Measurements from ENCODE around the gene VPS37C.

The VPS37C gene

DNA sequence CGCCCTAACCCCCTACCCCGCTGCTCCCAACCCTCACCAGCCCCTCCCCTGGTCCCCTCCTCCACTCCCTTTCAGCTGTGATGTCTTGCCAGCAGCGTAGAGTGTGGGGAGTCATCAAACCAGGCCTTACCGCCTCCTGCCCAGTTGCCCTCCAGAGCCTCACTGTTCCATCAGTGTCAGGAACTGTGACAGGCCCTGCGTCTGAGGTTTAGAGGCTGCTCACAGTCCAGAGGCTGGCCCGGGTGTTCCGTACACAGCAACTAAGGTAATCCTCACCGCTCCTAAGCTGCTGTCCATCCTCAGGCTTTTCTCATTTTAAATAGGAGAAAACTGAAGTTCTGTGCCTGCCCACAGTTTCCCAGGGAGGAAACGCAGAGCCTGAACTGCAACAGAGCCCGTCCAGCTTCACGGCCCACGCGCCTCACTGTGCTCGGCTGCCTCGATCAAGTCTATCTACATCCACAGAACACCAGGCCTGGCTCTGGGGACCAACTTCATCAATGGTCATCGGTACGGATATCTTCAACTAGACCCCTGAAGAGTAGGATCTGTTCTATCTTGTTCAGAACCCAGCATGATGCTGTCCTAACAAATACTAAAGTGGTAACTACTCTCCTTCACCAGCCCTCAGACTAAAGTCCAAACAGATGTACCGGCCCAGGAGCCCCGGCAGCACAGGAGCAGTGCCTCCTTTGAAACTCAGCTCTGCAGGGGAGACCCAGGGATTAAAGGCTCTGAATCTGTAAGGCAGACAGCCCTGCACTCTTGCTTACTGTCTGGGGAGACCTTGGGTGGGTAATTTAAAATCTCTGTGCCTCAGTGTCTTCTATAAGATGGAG is 10.3 kb downstream of the VPS37C start:
- H3K79me2 ChIP-seq (ENCODE audit: insufficient read depth, low read depth) = no peaks in the 10 kb centered on the region

DNA sequence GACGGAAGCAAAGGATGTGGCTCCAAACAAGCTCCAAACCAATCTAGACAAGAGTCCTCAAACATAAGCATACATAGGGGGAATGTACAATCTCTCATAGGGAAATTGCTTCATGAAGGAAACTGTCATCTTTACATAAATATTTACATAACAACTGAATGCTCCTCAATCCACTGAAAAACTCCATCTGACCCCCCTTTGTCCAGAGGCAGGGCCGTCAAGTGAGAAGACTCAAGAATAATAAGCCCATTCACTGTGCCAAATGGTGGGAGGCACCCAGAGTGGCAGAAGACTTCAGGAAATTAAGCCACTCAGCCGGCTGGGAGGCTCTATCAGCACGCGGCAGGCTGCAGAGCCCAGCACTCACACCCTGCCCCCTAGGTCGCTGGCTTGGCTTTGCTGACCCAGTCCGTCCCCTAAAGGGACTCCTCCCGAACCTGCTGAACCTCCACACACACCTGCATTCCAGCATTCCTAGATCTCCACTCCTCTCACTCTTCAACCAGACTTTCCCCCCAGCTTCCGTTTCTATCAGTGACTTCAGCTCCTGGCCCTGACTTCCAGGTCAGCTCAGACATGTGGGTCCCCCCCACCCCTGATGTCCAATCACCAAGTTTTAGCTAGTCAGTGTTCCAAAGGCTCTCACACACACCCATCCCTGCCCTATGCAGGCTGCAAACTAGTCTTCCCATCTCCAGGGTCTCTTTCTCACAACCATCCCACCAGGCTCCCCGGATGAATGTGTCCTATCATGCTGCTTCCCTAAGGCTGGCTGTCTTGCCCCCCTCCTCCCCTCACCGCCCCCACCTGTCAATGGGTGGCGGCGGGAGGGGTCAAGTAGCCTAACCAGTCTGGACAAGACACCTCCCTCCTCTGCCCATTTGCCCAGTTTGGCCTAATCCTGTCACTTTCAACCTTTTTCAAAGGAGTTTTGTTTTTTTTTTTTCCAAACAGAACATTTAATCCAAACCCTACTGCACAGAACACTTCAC is 11.3 kb downstream of the VPS37C start:
- TF ChIP-seq, protein P1, sequence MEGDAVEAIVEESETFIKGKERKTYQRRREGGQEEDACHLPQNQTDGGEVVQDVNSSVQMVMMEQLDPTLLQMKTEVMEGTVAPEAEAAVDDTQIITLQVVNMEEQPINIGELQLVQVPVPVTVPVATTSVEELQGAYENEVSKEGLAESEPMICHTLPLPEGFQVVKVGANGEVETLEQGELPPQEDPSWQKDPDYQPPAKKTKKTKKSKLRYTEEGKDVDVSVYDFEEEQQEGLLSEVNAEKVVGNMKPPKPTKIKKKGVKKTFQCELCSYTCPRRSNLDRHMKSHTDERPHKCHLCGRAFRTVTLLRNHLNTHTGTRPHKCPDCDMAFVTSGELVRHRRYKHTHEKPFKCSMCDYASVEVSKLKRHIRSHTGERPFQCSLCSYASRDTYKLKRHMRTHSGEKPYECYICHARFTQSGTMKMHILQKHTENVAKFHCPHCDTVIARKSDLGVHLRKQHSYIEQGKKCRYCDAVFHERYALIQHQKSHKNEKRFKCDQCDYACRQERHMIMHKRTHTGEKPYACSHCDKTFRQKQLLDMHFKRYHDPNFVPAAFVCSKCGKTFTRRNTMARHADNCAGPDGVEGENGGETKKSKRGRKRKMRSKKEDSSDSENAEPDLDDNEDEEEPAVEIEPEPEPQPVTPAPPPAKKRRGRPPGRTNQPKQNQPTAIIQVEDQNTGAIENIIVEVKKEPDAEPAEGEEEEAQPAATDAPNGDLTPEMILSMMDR (conservative IDR thresholded peaks at IDR 0.05; ENCODE audit: low read depth, low read length) = no peak
- no peaks in the 10 kb centered on the region for H3K36me3 ChIP-seq (ENCODE audit: insufficient read depth)
- H3K27ac ChIP-seq = no peak overlapping the region
- H4K20me1 ChIP-seq (ENCODE audit: insufficient read depth) = no peaks in the 10 kb centered on the region
- no peak overlapping the region for H3K4me3 ChIP-seq (IDR thresholded peaks at IDR 0.05; ENCODE audit: insufficient read depth, low read depth, low read length)
- H3K79me2 ChIP-seq (ENCODE audit: insufficient read depth, low read depth) = no peaks in the 10 kb centered on the region
- no peaks in the 10 kb centered on the region for H3K4me1 ChIP-seq (ENCODE audit: low read depth, poor library complexity, severe bottlenecking)
- no peak overlapping the region for H3K9ac ChIP-seq
- H3K27me3 ChIP-seq (ENCODE audit: insufficient read depth, low read depth) = no peaks in the 10 kb centered on the region
- H3K4me2 ChIP-seq = no peak overlapping the region
- no peak overlapping the region for H2AFZ ChIP-seq (ENCODE audit: low read depth)

More for the DNA sequence above, 10.3 kb downstream of the VPS37C start:
- Histone ChIP-seq H2AFZ (ENCODE audit: low read depth) (no peak overlapping the region), H3K27me3 (ENCODE audit: insufficient read depth, low read depth) (no peaks in the 10 kb centered on the region), H3K9ac (no peak overlapping the region), H3K4me2 (no peak overlapping the region), H3K36me3 (ENCODE audit: insufficient read depth) (no peaks in the 10 kb centered on the region), H3K4me3 (IDR thresholded peaks at IDR 0.05; ENCODE audit: insufficient read depth, low read depth, low read length) (no peak overlapping the region), H3K4me1 (ENCODE audit: low read depth, poor library complexity, severe bottlenecking) (no peaks in the 10 kb centered on the region), H4K20me1 (ENCODE audit: insufficient read depth) (no peaks in the 10 kb centered on the region), H3K27ac (no peak overlapping the region)
- TF ChIP-seq, protein P1 (conservative IDR thresholded peaks at IDR 0.05; ENCODE audit: low read depth, low read length) = no peak

DNA sequence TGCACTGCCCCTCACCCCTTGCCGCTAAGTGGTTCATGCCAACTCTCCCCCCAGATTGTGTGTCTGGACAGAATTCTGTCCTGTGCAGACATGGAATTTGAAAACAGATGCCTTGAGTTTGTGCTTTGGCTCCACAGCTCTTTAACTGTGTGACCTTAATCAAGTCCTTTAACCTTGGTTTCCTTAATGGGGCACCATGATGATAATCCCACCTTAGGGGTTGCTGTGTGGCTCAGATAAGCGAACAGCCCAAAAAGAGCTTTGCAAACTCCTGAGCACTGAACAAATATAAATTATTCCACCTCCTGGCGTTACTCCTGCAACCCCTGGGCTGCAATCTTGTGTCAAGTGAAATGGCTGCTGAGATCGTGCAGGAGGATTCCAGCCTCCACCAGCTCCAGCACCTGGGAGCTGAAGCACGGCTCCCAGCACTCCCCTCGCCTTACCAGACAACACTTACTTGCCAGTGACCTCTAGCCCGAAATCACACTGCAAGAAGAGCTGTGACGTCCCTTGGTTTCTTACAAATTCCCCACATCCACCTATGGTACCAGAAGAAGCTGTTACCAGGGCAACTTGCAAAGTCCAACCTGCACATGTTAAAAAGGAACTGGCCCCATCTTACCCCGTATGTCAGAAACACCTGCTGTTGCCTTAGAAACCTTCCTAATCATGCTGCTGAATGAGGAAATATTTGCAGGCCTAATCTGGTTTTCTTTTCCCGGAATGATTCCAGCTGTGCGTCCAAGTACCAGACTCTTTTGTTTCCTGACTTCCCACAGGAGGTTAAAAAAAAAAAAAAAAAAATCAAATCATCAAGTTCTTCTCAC is 13.2 kb downstream of the VPS37C start:
- no peak overlapping the region for H3K4me3 ChIP-seq (IDR thresholded peaks at IDR 0.05; ENCODE audit: insufficient read depth, low read depth, low read length)
- TF ChIP-seq, protein P1 (conservative IDR thresholded peaks at IDR 0.05; ENCODE audit: low read depth, low read length) = no peak
- no peak overlapping the region for H2AFZ ChIP-seq (ENCODE audit: low read depth)
- H3K9ac ChIP-seq = no peak overlapping the region
- H3K27ac ChIP-seq = no peak overlapping the region
- H4K20me1 ChIP-seq (ENCODE audit: insufficient read depth) = no peaks in the 10 kb centered on the region
- no peaks in the 10 kb centered on the region for H3K79me2 ChIP-seq (ENCODE audit: insufficient read depth, low read depth)
- H3K36me3 ChIP-seq (ENCODE audit: insufficient read depth) = no peaks in the 10 kb centered on the region
- no peak overlapping the region for H3K4me2 ChIP-seq
- H3K27me3 ChIP-seq (ENCODE audit: insufficient read depth, low read depth) = no peaks in the 10 kb centered on the region
- H3K4me1 ChIP-seq (ENCODE audit: low read depth, poor library complexity, severe bottlenecking) = peaks cover 5% of the 10 kb centered on the region

DNA sequence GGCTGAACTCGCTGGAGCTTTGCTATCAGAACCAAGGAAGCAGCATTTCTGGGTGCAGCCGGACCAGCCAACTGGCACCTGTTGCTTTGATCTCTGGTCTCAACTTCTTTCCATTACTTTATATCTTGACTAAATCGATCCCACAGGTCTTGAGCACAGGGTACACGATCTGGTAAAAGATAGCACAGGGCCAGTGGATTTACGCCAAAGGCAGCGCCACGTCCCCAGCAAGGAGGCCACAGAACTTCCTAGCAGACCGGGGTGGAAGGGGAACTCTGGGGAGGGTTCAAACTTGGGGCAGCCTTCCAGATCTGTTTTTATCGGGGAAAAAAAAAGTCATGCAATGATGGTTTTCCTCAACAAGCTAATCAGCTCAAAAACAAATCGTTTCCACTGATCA is 14.0 kb downstream of the VPS37C start:
- Histone ChIP-seq H3K9ac (no peak overlapping the region), H3K4me3 (IDR thresholded peaks at IDR 0.05; ENCODE audit: insufficient read depth, low read depth, low read length) (no peak overlapping the region), H3K27me3 (ENCODE audit: insufficient read depth, low read depth) (no peaks in the 10 kb centered on the region), H3K27ac (no peak overlapping the region), H3K36me3 (ENCODE audit: insufficient read depth) (no peaks in the 10 kb centered on the region), H3K79me2 (ENCODE audit: insufficient read depth, low read depth) (no peaks in the 10 kb centered on the region), H2AFZ (ENCODE audit: low read depth) (no peak overlapping the region), H3K4me2 (no peak overlapping the region), H4K20me1 (ENCODE audit: insufficient read depth) (no peaks in the 10 kb centered on the region), H3K4me1 (ENCODE audit: low read depth, poor library complexity, severe bottlenecking) (peaks cover 11% of the 10 kb centered on the region)
- TF ChIP-seq, protein P1 (conservative IDR thresholded peaks at IDR 0.05; ENCODE audit: low read depth, low read length) = no peak
